Thyroid gland (tissue), 4 donors: ENCODE results near the gene PIK3AP1. TPM values are rescaled to one million over a fixed set of nuclear protein-coding genes. Genes with fewer than 3 reads are reported as not detected.

Experiments
- DNase-seq, 2 donors: peaks; one replicate each; pipeline ENCODE4 v3.0.0-alpha.2; 2019
- H3K27ac ChIP-seq, 3 donors: fragments of 200-600 bp; sonication (generic); 1 replicate in 2 of 3; 2 replicates in 1 of 3; pipeline ENCODE4 v1.5.1; 2016 to 2019; ENCODE audit warnings: mild to moderate bottlenecking in 1 of 3, moderate library complexity in 1 of 3
- H3K27me3 ChIP-seq: fragments of 200-600 bp; sonication (generic); one replicate; pipeline ENCODE4 v1.5.1; 2019
- H3K36me3 ChIP-seq, 2 donors: fragments of 200-600 bp; sonication (generic); one replicate each; pipeline ENCODE4 v1.5.1; 2016 to 2019
- H3K4me1 ChIP-seq, 2 donors: fragments of 200-600 bp; sonication (generic); one replicate each; pipeline ENCODE4 v1.5.1; 2017 to 2019
- H3K4me3 ChIP-seq, 3 donors: fragments of 200-600 bp; sonication (generic); replicated peaks in 1 of 3; 1 replicate in 2 of 3; 2 replicates in 1 of 3; pipeline ENCODE4 v1.5.1; 2016; ENCODE audit warnings: mild to moderate bottlenecking in 1 of 3
- H3K9me3 ChIP-seq: fragments of 200-600 bp; sonication (generic); one replicate; pipeline ENCODE4 v1.5.1; 2017
- POLR2A ChIP-seq, 2 donors: fragments of 450-650 bp; IDR thresholded peaks; one replicate each; pipeline ENCODE4 v1.6.1; 2017; ENCODE audit warnings: antibody characterized with exemption in 2 of 2, mild to moderate bottlenecking in 2 of 2, moderate library complexity in 1 of 2
- WGBS, 2 donors: methylation state at CpG; one replicate each; pipeline ENCODE4 v1.1.5; 2017; 5-methylcytosine and 5-hydroxymethylcytosine counted together
- intact Hi-C: fragments of 100-400 bp; cut with DNase I; formaldehyde crosslinking; loops from one replicate; pipeline ENCODE4 v1.15.1; 2023
- total RNA-seq, 4 donors: library from RNA; depleted of rRNA; stranded (reverse); fragments of >200 nt; gene quantifications; one replicate each; pipeline ENCODE4 v1.2.3, GENCODE V29; 2016
- TF ChIP-seq, protein P1 (sequence below), 6 experiments: fragments of 200-600 bp in 3 of 6; fragments of 450-650 bp in 3 of 6; sonication (generic) in 3 of 6; IDR thresholded peaks; one replicate each; pipeline ENCODE4 v1.5.1; 2016 to 2019; ENCODE audit warnings: antibody characterized with exemption in 6 of 6, mild to moderate bottlenecking in 2 of 6, inconsistent platforms in 1 of 6, moderate library complexity in 1 of 6

Gene PIK3AP1
- total RNA-seq, 4 donors from 2014 or later: 8.6 to 13.9 (median 12.0) TPM

DNA sequence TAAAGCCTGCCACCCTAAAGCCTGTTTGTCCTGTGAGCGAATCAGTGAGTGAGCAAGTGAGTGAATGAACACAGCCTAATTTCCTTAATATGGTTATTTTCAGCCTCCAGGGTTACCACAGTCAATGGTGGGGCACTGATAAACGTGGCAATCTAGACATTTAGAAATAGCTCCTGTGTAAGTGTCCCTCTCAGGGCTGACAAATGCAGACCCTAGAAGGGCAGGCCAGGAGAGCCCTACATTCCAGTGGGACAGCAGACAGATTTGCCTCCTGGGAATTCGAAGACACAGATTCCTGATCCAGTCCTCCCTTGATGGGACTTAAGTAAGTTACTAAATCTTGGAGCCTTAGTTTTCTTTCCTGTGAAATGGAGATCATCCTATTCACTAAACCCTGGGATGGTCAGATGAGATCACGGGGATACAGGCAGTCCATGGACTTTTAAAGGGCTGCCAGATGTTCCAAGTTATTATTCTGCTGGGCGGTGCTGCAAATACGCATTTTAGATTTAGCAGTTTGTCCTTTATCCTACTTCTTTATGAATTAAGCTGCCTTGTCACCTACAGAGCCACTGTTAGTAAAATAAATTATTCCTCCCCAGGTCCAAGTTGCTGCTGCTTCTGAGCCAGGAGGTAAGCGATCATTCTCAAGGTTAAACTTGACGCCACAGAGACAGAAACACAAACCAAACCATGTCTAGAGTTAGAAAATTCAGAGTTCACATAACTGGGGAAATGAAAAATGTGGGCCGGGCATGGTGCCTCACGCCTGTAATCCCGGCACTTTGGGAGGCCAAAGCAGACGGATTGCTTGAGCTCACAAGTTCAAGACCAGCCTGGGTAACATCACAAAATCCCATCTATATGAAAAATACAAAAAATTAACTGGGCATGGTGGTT is 78.7 kb downstream of the PIK3AP1 start:
- Histone ChIP-seq H3K27ac (no peak overlapping the region), H3K36me3 (no peaks in the 10 kb centered on the region), H3K9me3 (no peaks in the 10 kb centered on the region), H3K4me1 (peaks cover 5 to 16% of the 10 kb centered on the region in 2 donors), H3K27me3 (no peaks in the 10 kb centered on the region), H3K4me3 (no peak overlapping the region)
- intact Hi-C loops: loop anchor here (10.0 kb wide), 1 partner anchor 383 kb away; no protein-coding TSS in a partner anchor
- DNase-seq: no peak
- TF ChIP-seq, protein P1, sequence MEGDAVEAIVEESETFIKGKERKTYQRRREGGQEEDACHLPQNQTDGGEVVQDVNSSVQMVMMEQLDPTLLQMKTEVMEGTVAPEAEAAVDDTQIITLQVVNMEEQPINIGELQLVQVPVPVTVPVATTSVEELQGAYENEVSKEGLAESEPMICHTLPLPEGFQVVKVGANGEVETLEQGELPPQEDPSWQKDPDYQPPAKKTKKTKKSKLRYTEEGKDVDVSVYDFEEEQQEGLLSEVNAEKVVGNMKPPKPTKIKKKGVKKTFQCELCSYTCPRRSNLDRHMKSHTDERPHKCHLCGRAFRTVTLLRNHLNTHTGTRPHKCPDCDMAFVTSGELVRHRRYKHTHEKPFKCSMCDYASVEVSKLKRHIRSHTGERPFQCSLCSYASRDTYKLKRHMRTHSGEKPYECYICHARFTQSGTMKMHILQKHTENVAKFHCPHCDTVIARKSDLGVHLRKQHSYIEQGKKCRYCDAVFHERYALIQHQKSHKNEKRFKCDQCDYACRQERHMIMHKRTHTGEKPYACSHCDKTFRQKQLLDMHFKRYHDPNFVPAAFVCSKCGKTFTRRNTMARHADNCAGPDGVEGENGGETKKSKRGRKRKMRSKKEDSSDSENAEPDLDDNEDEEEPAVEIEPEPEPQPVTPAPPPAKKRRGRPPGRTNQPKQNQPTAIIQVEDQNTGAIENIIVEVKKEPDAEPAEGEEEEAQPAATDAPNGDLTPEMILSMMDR (IDR thresholded peaks at IDR 0.05): no peak
- TF ChIP-seq POLR2A (IDR thresholded peaks at IDR 0.05): no peak
- WGBS, 2 donors: 80 to 86% methylated on average over 12 of the region's 12 CpGs

DNA sequence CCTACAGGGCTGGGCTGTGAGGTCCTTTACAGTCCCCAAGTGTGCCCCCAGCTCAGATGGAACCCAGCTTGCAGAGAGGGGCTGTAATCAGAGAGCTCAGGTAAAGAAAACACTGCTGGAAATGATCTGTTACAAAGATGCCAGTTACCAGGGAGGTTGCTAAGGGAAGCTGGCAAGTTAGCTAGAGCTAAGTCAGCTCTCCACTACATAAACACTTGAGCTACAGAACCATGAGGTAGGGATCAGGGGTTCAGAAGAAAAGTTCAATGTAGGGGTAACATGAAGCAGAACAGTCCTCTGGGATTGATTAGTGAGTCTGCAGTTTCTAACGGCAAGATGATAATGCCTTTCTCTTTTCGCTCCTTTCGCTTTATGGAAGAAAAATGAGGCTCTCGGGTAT is 80.4 kb downstream of the PIK3AP1 start:
- Histone ChIP-seq H3K4me1 (peaks cover 13 to 25% of the 10 kb centered on the region in 2 donors), H3K36me3 (no peaks in the 10 kb centered on the region), H3K27ac (no peak overlapping the region), H3K9me3 (no peaks in the 10 kb centered on the region), H3K4me3 (no peak overlapping the region), H3K27me3 (no peaks in the 10 kb centered on the region)
- DNase-seq: peak; percentile 15 to 16
- no peak for TF ChIP-seq POLR2A (IDR thresholded peaks at IDR 0.05)
- TF ChIP-seq, protein P1 (IDR thresholded peaks at IDR 0.05): no peak
- 56 to 76% methylated on average over 4 of the region's 4 CpGs for whole genome bisulfite sequencing, 2 donors
- intact Hi-C loops: loop anchor here (10.0 kb wide), 1 partner anchor 385 kb away; no protein-coding TSS in a partner anchor

DNA sequence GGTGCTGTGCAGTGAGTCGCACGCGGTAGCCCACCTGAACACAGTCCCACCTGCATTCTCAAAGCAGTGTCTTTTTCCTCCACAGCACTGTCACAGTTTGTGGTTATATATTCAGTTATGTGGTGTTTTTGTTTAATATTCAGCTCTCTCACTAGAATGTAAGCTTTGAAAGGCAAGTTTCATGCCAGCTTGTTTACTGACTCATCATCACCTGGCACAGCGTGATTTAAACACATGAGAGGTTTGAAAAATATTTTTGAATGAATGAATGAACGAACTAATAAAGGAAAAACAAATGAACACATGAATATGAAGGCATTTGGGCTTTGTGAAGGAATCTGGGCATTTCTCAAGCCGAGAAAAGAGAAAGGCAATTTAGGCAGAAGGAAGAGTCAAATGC is 81.6 kb downstream of the PIK3AP1 start:
- intact Hi-C loops: no loop called here

DNA sequence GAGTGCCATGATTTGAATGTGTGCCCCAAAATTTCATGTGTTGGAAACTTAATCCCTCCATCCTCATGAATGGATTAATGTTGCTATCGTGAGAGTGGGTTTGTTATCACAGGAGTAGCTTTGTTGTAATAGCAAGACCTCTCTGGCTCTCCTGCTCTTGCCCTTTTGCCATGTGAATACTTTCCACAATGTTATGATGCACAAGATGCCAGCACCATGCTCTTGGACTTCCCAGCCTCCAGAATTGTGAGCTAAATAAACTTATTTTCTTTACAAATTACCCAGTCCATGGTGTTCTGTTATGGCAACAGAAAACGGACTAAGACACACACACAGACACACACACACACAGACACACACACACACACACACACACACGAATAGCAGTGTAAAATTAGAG is 82.2 kb downstream of the PIK3AP1 start:
- Histone ChIP-seq H3K27me3 (no peaks in the 10 kb centered on the region), H3K4me1 (peaks cover 18 to 37% of the 10 kb centered on the region in 2 donors), H3K27ac (no peak overlapping the region), H3K9me3 (no peaks in the 10 kb centered on the region), H3K4me3 (no peak overlapping the region), H3K36me3 (no peaks in the 10 kb centered on the region)
- 53 to 65% methylated on average over 3 of the region's 3 CpGs for WGBS, 2 donors
- no peak for TF ChIP-seq POLR2A (IDR thresholded peaks at IDR 0.05)
- TF ChIP-seq, protein P1 (IDR thresholded peaks at IDR 0.05): no peak
- DNase-seq: no peak
- intact Hi-C loops: no loop called here

More for the DNA sequence above, 81.6 kb downstream of the PIK3AP1 start:
- no peak overlapping the region for H3K4me3 ChIP-seq
- H3K27ac ChIP-seq: peak overlapping the region in 1 of 3 donors; percentile 15
- WGBS, 2 donors: 95 to 96% methylated on average over 6 of the region's 6 CpGs
- no peaks in the 10 kb centered on the region for H3K9me3 ChIP-seq
- TF ChIP-seq POLR2A (IDR thresholded peaks at IDR 0.05): no peak
- TF ChIP-seq, protein P1 (IDR thresholded peaks at IDR 0.05): no peak
- H3K36me3 ChIP-seq: no peaks in the 10 kb centered on the region
- H3K27me3 ChIP-seq: no peaks in the 10 kb centered on the region
- H3K4me1 ChIP-seq: peaks cover 13 to 31% of the 10 kb centered on the region in 2 donors
- no peak for DNase-seq

DNA sequence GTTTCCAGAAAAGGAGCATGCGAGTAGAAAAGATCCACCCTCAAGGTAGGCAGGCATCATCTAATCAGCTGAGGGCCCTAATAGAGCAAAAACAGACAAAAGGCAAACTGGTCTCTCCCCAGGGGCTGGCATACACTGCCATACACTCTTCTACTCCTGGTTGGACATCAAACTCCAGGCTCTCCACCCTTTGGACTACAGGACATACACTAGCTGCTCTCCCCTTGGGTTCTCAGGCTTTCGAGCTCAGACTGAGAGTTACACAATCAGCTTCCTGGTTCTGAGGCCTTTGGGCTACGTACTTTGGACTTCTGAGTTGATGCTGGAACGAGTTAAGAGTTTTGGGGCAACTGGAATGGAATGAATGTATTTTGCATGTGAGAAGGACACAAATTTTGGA is 82.6 kb downstream of the PIK3AP1 start:
- no peaks in the 10 kb centered on the region for H3K36me3 ChIP-seq
- H3K27me3 ChIP-seq: no peaks in the 10 kb centered on the region
- H3K27ac ChIP-seq: peak overlapping the region in 1 of 3 donors; percentile 72
- no peak overlapping the region for H3K4me3 ChIP-seq
- H3K9me3 ChIP-seq: no peaks in the 10 kb centered on the region
- intact Hi-C loops: no loop called here
- whole genome bisulfite sequencing, 2 donors: 92 to 95% methylated on average over 4 of the region's 4 CpGs
- peaks cover 23 to 41% of the 10 kb centered on the region in 2 donors for H3K4me1 ChIP-seq
- TF ChIP-seq, protein P1 (IDR thresholded peaks at IDR 0.05): no peak
- no peak for TF ChIP-seq POLR2A (IDR thresholded peaks at IDR 0.05)
- DNase-seq: no peak
